SU-DHL-6 (cell line): ENCODE measurements around the gene ADIRF.

Source experiments
- CTCF ChIP-seq: fragments of 200-600 bp; sonication (generic); IDR thresholded peaks from one replicate; pipeline ENCODE4 v1.5.1; 2017; ENCODE audit warnings: antibody characterized with exemption, mild to moderate bottlenecking, low read length, moderate library complexity; ENCODE audit not compliant: insufficient read depth, poor library complexity, severe bottlenecking
- EZH2phosphoT487 ChIP-seq: fragments of 200-600 bp; sonication (generic), shearing (Covaris generic); conservative IDR thresholded peaks from 2 replicates; pipeline ENCODE4 v1.6.1; 2018; ENCODE audit warnings: mild to moderate bottlenecking, antibody characterized with exemption, low read length, moderate library complexity, mixed read lengths

GRCh38 chr10:86944907-86945306 lies 23.4 kb upstream of the ADIRF start:
- no peak for TF ChIP-seq CTCF
- TF ChIP-seq EZH2phosphoT487, result no peak
